ENCODE data around the gene SMIM24.

SMIM24 gene

GRCh38 chr19:3468211-3468610 lies 12.1 kb downstream of the SMIM24 start:
- no peak for DNase-seq (ENCODE audit: low spot score)
- Histone ChIP-seq H3K4me1 (ENCODE audit: insufficient read depth, poor library complexity, severe bottlenecking) (no peaks in the 10 kb centered on the region), H3K36me3 (ENCODE audit: low read depth) (no peaks in the 10 kb centered on the region), H3K27ac (ENCODE audit: poor library complexity, severe bottlenecking) (no peak overlapping the region), H3K4me3 (ENCODE audit: severe bottlenecking) (no peak overlapping the region), H3K9me3 (ENCODE audit: severe bottlenecking) (no peaks in the 10 kb centered on the region), H3K27me3 (ENCODE audit: insufficient read depth, poor library complexity, severe bottlenecking) (no peaks in the 10 kb centered on the region)
- no peak for ATAC-seq (ENCODE audit: low read depth)
- TF ChIP-seq CTCF (IDR thresholded peaks at IDR 0.05; ENCODE audit: poor library complexity, severe bottlenecking): no peak

- Histone ChIP-seq H3K4me1 (ENCODE audit: insufficient read depth, poor library complexity, severe bottlenecking) (no peaks in the 10 kb centered on the region), H3K27ac (ENCODE audit: poor library complexity, severe bottlenecking) (no peak overlapping the region), H3K36me3 (ENCODE audit: low read depth) (peaks cover 1% of the 10 kb centered on the region; the same call in 1 of the 2 replicates), H3K27me3 (ENCODE audit: insufficient read depth, poor library complexity, severe bottlenecking) (no peaks in the 10 kb centered on the region), H3K9me3 (ENCODE audit: severe bottlenecking) (no peaks in the 10 kb centered on the region), H3K4me3 (ENCODE audit: severe bottlenecking) (no peak overlapping the region)
- ATAC-seq (ENCODE audit: low read depth) (no peak), DNase-seq (ENCODE audit: low spot score) (no peak)
- no peak for TF ChIP-seq CTCF (IDR thresholded peaks at IDR 0.05; ENCODE audit: poor library complexity, severe bottlenecking)
Observed at GRCh38 chr19:3467437-3468198, 12.7 kb downstream of the SMIM24 start.

GRCh38 chr19:3466635-3467034 lies 13.7 kb downstream of the SMIM24 start:
- Histone ChIP-seq H3K27me3 (ENCODE audit: insufficient read depth, poor library complexity, severe bottlenecking) (no peaks in the 10 kb centered on the region), H3K9me3 (ENCODE audit: severe bottlenecking) (no peaks in the 10 kb centered on the region), H3K36me3 (ENCODE audit: low read depth) (peaks cover 11% of the 10 kb centered on the region; the same call in 1 of the 2 replicates), H3K27ac (ENCODE audit: poor library complexity, severe bottlenecking) (no peak overlapping the region), H3K4me1 (ENCODE audit: insufficient read depth, poor library complexity, severe bottlenecking) (no peaks in the 10 kb centered on the region), H3K4me3 (ENCODE audit: severe bottlenecking) (no peak overlapping the region)
- TF ChIP-seq CTCF (IDR thresholded peaks at IDR 0.05; ENCODE audit: poor library complexity, severe bottlenecking): no peak
- DNase-seq (ENCODE audit: low spot score) (no peak), ATAC-seq (ENCODE audit: low read depth) (no peak)

GRCh38 chr19:3465552-3465951 lies 14.8 kb downstream of the SMIM24 start:
- ATAC-seq (ENCODE audit: low read depth): no peak
- Histone ChIP-seq H3K9me3 (ENCODE audit: severe bottlenecking) (no peaks in the 10 kb centered on the region), H3K27ac (ENCODE audit: poor library complexity, severe bottlenecking) (no peak overlapping the region), H3K4me3 (ENCODE audit: severe bottlenecking) (no peak overlapping the region), H3K27me3 (ENCODE audit: insufficient read depth, poor library complexity, severe bottlenecking) (no peaks in the 10 kb centered on the region), H3K36me3 (ENCODE audit: low read depth) (peaks cover 18% of the 10 kb centered on the region), H3K4me1 (ENCODE audit: insufficient read depth, poor library complexity, severe bottlenecking) (no peaks in the 10 kb centered on the region)
- no peak for DNase-seq (ENCODE audit: low spot score)
- no peak for TF ChIP-seq CTCF (IDR thresholded peaks at IDR 0.05; ENCODE audit: poor library complexity, severe bottlenecking)

- no peaks in the 10 kb centered on the region for H3K27me3 ChIP-seq (ENCODE audit: insufficient read depth, poor library complexity, severe bottlenecking)
- ATAC-seq (ENCODE audit: low read depth): no peak
- H3K4me3 ChIP-seq (ENCODE audit: severe bottlenecking): no peak overlapping the region
Observed at GRCh38 chr19:3464587-3465235, 15.6 kb downstream of the SMIM24 start.

More at GRCh38 chr19:3464587-3465235, 15.6 kb downstream of the SMIM24 start:
- Histone ChIP-seq H3K9me3 (ENCODE audit: severe bottlenecking) (no peaks in the 10 kb centered on the region), H3K36me3 (ENCODE audit: low read depth) (peaks cover 27% of the 10 kb centered on the region), H3K27ac (ENCODE audit: poor library complexity, severe bottlenecking) (no peak overlapping the region), H3K4me1 (ENCODE audit: insufficient read depth, poor library complexity, severe bottlenecking) (no peaks in the 10 kb centered on the region)
- no peak for TF ChIP-seq CTCF (IDR thresholded peaks at IDR 0.05; ENCODE audit: poor library complexity, severe bottlenecking)
- no peak for DNase-seq (ENCODE audit: low spot score)
